ENCODE data around the gene FAM50B.

GRCh38 chr6:3894590-3895311 lies 45.6 kb downstream of the FAM50B start:
- TF ChIP-seq CTCF (IDR thresholded peaks at IDR 0.05) (no peak), POLR2A (IDR thresholded peaks at IDR 0.05) (no peak)

Data from esophagus squamous epithelium (tissue), 4 donors.